Dedifferentiated amniotic fluid mesenchymal stem cell (primary cell): ENCODE measurements around the gene PTPRD.

ENCODE experiments used
- DNase-seq: peaks from one replicate; pipeline ENCODE4 v3.0.0-alpha.2; 2016; ENCODE audit errors: extremely low spot score

PTPRD gene

GRCh38 chr9:8585036-8585435 is 2027.8 kb downstream of the PTPRD start:
- DNase-seq = no peak

- no peak for DNase-seq
Observed at GRCh38 chr9:8579661-8580060, 2033.1 kb downstream of the PTPRD start.

GRCh38 chr9:8576741-8577140 is 2036.1 kb downstream of the PTPRD start:
- DNase-seq = no peak

GRCh38 chr9:8574846-8575245 is 2038.0 kb downstream of the PTPRD start:
- no peak for DNase-seq

DNA sequence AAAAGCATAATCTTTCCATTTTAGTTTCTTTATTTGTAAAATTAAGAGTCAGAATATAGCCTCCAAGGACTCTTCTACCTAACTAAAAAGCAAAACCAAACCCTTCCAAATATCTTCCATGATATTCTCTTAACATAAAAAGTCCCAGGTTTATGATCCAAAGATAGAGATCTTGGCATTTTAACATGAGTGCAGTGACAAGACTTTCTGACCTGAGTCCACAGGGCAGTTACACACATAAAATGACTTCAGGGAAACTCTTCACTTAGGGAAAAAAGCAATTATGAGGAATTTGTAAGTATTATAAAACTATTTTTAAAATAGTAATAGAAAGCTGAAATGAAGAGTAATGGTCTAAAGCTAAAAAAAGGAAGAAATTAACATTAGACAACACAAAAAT is 2040.6 kb downstream of the PTPRD start:
- no peak for DNase-seq

DNA sequence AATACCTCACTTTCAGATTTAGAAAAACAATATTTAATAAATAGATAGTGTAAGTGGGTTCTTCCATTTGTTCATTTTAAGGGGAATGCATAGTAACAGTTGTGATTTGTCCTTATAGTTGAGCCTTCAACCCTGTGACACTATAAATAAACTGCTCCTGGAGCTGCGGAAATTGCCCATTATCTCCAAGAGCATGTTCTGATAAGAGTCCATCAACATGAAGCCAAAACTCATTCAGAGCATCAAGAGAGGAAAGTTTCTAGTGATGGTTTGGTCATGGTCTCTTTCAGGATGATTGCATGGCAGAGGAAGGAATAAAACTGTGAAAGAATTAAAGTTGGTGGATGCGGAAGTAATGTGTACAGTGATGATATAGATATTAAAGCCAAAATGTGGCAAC is 2041.2 kb downstream of the PTPRD start:
- DNase-seq = no peak

- DNase-seq = no peak
Observed at GRCh38 chr9:8570776-8571175, 2042.0 kb downstream of the PTPRD start.

DNA sequence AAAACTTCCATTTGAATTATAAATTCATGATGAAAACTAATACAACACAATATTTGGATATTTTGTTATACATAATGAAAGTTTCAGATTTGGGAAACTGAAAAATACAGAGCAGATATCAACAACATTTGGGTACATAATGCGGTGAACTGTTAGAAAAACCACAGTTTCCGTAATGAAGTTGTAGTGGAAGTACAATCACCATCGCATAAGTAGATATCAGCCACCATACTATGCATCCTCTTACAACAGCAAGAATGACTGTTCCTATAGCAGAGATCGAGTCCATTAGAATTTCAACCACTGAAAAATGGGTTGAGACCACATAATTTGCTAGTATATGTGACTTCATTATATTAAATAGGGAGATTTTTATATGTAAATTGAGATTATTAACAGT is 2043.0 kb downstream of the PTPRD start:
- DNase-seq = no peak

- no peak for DNase-seq
Observed at GRCh38 chr9:8567963-8568579, 2044.7 kb downstream of the PTPRD start.

DNA sequence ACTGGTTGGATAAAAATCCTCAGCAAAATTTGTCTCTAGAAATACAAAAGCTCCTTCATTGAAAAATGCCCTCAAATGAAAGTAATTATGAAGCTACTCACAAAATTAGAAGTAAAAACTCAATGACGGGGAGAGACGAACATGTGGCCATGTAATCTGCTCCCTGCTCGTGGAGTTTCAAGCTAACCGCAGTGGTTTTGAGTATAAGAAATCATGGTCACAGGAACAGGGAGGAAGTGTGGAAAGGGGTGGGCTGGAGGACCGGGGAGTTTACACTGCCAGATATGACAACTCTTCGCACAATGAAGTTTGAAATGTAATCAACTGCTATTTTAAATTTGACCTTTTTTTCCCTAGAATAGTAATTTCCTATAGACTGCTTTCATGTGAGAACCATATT is 2047.8 kb downstream of the PTPRD start:
- no peak for DNase-seq

GRCh38 chr9:8560560-8561525 is 2052.0 kb downstream of the PTPRD start:
- DNase-seq = no peak

GRCh38 chr9:8558176-8558575 is 2054.6 kb downstream of the PTPRD start:
- DNase-seq = no peak

DNA sequence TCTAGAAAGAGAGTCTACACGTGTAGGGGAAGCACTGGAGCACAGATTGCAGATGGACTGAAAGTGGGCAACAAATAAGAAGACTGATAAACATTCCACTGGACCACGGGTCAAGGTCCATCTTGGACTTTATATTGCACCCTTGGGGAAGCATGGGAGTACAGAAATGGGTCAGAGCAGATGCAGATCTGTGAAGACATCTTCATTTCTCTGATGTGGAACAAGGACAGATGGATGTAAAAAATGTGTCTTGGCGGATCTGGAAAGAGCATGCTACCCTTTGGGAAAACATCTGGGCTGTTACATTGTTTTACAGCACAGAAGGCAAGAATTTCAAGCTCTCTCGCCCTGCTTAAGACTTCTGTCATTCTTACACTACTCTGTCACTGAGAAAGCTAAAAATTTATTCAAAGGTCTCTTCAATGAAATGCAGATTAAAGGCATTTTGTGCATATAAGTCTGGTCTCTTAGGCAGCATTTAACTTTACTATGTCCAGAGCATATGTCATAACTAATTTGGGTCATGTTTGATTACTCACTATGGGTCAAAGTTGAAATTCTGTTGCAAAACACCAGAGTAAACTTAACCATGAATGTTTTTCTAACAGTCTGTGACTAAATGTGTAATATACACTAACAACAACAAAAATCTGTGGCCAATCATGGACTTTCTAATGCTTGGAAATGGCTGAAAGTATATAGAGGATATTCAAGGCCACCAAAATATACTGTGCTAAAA is 2056.9 kb downstream of the PTPRD start:
- no peak for DNase-seq

- no peak for DNase-seq
Observed at GRCh38 chr9:8553444-8553843, 2059.4 kb downstream of the PTPRD start.

DNA sequence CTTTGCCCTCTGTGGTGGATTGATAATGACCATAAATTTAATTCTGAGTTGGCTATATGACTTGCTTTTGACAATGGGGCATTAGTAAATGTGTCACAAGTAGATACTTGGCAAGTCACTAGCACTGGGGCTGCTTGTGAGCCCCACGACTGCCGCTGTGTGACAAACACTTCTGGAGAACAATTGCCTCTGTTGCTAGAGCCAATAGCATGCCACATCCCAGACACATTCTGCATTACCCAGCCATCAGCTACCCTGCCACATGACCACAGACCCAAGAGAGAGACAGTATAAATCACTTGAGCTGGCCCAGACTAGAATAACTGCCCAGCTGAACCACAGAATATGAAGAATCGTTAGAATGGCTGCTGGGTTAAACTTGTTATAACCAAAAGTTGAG is 2060.1 kb downstream of the PTPRD start:
- no peak for DNase-seq

DNA sequence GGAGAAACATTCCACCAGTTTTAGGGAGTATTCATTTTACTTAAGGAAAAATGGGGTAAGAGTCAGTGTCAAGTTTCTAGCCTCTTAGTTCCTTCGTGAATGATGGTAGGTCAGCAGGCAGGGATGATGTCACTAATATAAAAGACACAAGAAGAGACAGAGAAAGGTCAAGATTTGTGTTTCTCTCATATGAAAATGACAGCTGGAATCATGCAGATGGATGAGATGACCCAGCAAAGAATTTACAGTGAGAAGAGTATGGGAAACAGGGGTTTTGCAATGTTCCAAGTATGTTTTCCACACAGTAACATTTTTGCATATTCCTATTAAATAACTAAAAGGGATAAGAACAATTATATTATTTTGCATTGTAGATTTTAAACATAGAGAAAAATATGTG is 2063.6 kb downstream of the PTPRD start:
- no peak for DNase-seq

GRCh38 chr9:8543219-8543618 is 2069.6 kb downstream of the PTPRD start:
- no peak for DNase-seq

- DNase-seq = no peak
Observed at GRCh38 chr9:8542537-8542936, 2070.3 kb downstream of the PTPRD start.

DNA sequence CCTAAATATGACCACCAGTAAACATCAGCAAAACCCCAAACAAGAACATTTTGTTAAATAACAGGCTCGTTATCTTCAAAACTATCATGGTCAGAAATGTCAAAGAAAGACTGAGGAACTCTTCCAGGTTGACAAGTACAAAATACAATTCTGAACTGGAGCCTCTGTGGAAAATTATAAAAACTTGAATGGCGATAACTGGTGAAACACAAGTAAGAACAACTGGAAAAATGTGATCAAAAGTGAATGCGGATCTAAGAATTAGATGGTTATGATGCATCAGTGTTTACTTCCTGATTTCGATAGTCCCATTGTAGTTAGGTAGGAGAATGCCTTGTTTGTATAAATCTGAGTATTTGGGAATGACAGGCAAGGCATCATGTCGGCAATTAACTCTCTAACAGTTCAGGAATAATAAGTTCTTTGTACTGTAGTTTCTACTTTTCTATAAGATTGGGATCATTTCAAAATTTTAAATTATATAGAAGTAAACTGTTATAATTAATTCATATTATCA is 2073.1 kb downstream of the PTPRD start:
- DNase-seq = no peak

DNA sequence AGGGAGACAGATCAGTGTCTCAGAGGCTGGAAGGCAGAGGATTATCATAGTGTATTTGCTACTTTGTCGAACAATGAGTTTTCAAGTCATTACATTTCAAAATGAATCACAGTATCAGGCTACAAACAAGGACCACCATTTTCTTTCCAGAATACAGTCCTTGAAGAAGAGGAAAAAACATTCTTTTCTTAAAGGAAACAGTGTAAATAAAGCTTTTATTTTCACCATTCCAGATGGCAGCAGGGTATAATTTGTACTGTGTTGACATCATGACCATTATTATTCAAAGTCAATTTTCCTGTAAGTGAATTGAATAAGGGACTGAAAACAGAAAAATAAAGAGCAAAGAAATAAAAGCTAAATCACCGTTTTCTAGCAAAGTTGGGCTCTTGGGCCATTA is 2076.0 kb downstream of the PTPRD start:
- DNase-seq = no peak

GRCh38 chr9:8534828-8535227 is 2078.0 kb downstream of the PTPRD start:
- DNase-seq = no peak

DNA sequence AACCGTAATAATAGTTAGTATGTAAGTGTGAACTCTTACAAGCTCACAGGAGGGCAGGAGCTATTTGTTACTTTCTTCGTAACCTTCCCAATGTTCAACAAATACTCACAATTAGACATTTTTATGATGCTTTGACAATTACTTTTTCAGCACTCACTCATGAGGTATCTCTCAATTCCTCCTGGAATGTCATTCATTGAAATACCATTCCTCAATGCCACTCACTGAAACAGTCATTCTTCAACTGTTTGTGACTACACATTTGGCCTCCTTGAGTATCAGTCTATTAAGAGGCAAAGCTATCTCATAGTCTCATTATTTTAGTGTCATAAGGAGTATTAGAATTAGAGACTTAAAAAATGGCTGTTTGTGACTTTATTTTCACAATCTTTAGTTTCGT is 2079.1 kb downstream of the PTPRD start:
- DNase-seq = no peak
